DOHH2 (cell line): ENCODE data around the gene GYG2.
"Not testable (repeated sequence)": the region's sequence is repeated elsewhere in the genome, so short reads cannot be mapped to it uniquely, and the experiment has no call there.

Experiments
- H3F3A ChIP-seq: fragments of 200-600 bp; sonication (generic), shearing (Covaris generic); 2 replicates; pipeline ENCODE4 v1.6.0; 2016; ENCODE audit warnings: antibody characterized with exemption, mild to moderate bottlenecking; ENCODE audit not compliant: control insufficient read depth, insufficient read depth
- H3K27ac ChIP-seq: fragments of 200-600 bp; sonication (generic); 2 replicates; pipeline ENCODE4 v1.5.1; 2014; ENCODE audit warnings: low read depth, mild to moderate bottlenecking, low read length, moderate library complexity
- H3K27me3 ChIP-seq: fragments of 200-600 bp; sonication (generic); 2 replicates; pipeline ENCODE4 v1.6.1; 2014; ENCODE audit warnings: mild to moderate bottlenecking, low read length, mixed read lengths; ENCODE audit not compliant: control insufficient read depth
- H3K36me3 ChIP-seq: fragments of 200-600 bp; sonication (generic); 2 replicates; pipeline ENCODE4 v1.6.1; 2014; ENCODE audit warnings: mild to moderate bottlenecking, low read length, moderate library complexity, mixed read lengths; ENCODE audit not compliant: control insufficient read depth
- H3K4me1 ChIP-seq: fragments of 200-600 bp; sonication (generic); 2 replicates; pipeline ENCODE4 v1.6.1; 2014; ENCODE audit warnings: mild to moderate bottlenecking, low read length, mixed read lengths; ENCODE audit not compliant: control insufficient read depth
- H3K4me2 ChIP-seq: fragments of 200-600 bp; sonication (generic); 2 replicates; pipeline ENCODE4 v1.6.0; 2014; ENCODE audit warnings: mild to moderate bottlenecking, low read length, moderate library complexity
- H3K4me3 ChIP-seq: fragments of 200-600 bp; sonication (generic); 2 replicates; pipeline ENCODE4 v1.5.1; 2014; ENCODE audit warnings: mild to moderate bottlenecking, low read length, mixed read lengths
- H3K79me2 ChIP-seq: fragments of 200-600 bp; sonication (generic); 2 replicates; pipeline ENCODE4 v1.6.1; 2014; ENCODE audit warnings: mild to moderate bottlenecking, low read length, mixed read lengths; ENCODE audit not compliant: control insufficient read depth
- H3K9me2 ChIP-seq: fragments of 200-600 bp; sonication (generic); replicated peaks from 2 replicates; pipeline ENCODE4 v1.6.1; 2014; ENCODE audit warnings: mild to moderate bottlenecking, low read length, mixed read lengths; ENCODE audit not compliant: control insufficient read depth
- H3K9me3 ChIP-seq: fragments of 200-600 bp; sonication (generic); 2 replicates; pipeline ENCODE4 v1.6.1; 2014; ENCODE audit warnings: antibody characterized with exemption, low read length, mixed read lengths; ENCODE audit not compliant: control insufficient read depth, insufficient read depth
- H4K20me1 ChIP-seq: fragments of 200-600 bp; sonication (generic); 2 replicates; pipeline ENCODE4 v1.6.0; 2014; ENCODE audit warnings: low read depth, mild to moderate bottlenecking, antibody characterized with exemption, low read length, moderate library complexity; ENCODE audit not compliant: control insufficient read depth, insufficient read depth
- EZH2phosphoT487 ChIP-seq: fragments of 200-600 bp; sonication (generic); IDR thresholded peaks from 2 replicates; pipeline ENCODE4 v1.6.1; 2017; ENCODE audit warnings: borderline replicate concordance, mild to moderate bottlenecking, antibody characterized with exemption, low read length, moderate library complexity, mixed read lengths
- TF ChIP-seq, protein P1 (sequence below): fragments of 200-600 bp; sonication (generic); IDR thresholded peaks from one replicate; pipeline ENCODE4 v1.5.1; 2014; ENCODE audit warnings: antibody characterized with exemption, mild to moderate bottlenecking, low read depth, low read length; ENCODE audit not compliant: poor library complexity, severe bottlenecking

GYG2 gene

DNA sequence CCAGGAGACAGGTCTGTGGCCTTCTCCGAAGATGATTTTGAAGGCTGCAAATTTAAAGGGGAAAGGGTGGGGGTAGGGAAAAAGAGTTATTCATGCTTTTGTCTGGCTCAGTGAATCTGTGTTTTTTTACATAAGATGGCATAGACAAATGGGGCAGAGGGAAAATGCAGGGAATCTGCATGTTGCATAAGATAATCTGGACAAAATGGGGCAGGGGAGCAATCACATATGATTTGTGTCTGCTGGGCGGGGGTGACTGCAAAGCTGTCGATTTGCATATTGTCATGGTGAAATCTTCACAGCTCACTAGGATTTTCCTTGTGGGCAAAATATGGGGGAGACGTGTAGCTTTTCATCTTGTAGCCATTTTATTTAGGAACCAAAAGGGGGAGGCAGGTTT is 29.4 kb upstream of the GYG2 start:
- Histone ChIP-seq H3K9me2 (no peaks in the 10 kb centered on the region), H3K9me3 (no peaks in the 10 kb centered on the region), H3K4me3 (no peak overlapping the region), H3K4me2 (no peak overlapping the region), H4K20me1 (no peaks in the 10 kb centered on the region), H3F3A (no peaks in the 10 kb centered on the region), H3K27me3 (no peaks in the 10 kb centered on the region), H3K4me1 (no peaks in the 10 kb centered on the region), H3K36me3 (no peaks in the 10 kb centered on the region), H3K79me2 (no peaks in the 10 kb centered on the region), H3K27ac (no peak overlapping the region)
- TF ChIP-seq, protein P1, sequence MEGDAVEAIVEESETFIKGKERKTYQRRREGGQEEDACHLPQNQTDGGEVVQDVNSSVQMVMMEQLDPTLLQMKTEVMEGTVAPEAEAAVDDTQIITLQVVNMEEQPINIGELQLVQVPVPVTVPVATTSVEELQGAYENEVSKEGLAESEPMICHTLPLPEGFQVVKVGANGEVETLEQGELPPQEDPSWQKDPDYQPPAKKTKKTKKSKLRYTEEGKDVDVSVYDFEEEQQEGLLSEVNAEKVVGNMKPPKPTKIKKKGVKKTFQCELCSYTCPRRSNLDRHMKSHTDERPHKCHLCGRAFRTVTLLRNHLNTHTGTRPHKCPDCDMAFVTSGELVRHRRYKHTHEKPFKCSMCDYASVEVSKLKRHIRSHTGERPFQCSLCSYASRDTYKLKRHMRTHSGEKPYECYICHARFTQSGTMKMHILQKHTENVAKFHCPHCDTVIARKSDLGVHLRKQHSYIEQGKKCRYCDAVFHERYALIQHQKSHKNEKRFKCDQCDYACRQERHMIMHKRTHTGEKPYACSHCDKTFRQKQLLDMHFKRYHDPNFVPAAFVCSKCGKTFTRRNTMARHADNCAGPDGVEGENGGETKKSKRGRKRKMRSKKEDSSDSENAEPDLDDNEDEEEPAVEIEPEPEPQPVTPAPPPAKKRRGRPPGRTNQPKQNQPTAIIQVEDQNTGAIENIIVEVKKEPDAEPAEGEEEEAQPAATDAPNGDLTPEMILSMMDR, result no peak
- TF ChIP-seq EZH2phosphoT487, result no peak

DNA sequence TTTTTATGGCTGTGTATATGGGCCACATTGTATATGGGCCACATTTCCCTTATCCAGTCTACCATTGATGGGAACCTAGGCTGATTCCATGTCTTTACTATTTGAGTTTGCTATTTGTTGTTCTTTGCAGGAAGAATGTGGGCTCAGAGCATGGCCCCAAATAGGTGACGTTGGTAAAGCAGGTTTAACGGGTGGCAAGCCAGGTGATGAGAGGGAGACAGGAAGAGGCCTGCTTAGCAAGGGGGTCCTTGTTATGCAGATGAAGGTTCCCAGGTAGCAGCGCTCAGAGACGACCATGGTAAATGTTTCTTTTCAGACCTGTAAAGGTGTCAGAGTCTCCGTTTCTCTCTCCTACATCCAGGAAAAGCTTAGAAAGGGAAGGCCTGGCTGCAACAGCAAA is 28.8 kb upstream of the GYG2 start:
- not testable (repeated sequence) for H3K9me2 ChIP-seq, H3F3A ChIP-seq, H3K36me3 ChIP-seq, H3K4me1 ChIP-seq, H3K79me2 ChIP-seq, H3K4me2 ChIP-seq, H3K27me3 ChIP-seq, H3K27ac ChIP-seq, H4K20me1 ChIP-seq, H3K9me3 ChIP-seq, H3K4me3 ChIP-seq

DNA sequence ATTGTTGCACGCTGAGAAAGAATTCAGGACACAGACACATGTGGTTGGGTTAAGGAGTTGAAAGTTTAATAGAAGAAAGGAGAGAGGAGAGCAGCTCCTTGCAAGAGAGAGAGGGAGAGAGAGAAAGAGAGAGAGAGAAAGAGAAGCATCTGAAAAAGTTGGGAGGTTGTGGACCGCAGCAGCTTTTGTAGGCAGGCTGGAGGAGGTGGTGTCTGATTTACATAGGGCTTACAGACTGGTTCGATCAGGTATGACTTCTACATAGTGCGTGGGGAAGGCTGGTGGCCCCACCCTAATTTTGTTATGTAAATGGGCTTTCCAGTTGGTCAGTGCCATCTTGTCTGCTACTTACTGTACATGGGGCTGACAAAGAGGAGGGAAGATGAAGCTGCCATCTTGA is 27.5 kb upstream of the GYG2 start:
- TF ChIP-seq, protein P1, result no peak
- TF ChIP-seq EZH2phosphoT487, result no peak
- H3K27me3 ChIP-seq, result no peaks in the 10 kb centered on the region
- H4K20me1 ChIP-seq, result no peaks in the 10 kb centered on the region
- H3K4me1 ChIP-seq, result no peaks in the 10 kb centered on the region
- no peaks in the 10 kb centered on the region for H3K36me3 ChIP-seq
- H3K4me3 ChIP-seq, result no peak overlapping the region
- H3K27ac ChIP-seq, result no peak overlapping the region
- no peaks in the 10 kb centered on the region for H3F3A ChIP-seq
- H3K9me3 ChIP-seq, result no peaks in the 10 kb centered on the region
- no peaks in the 10 kb centered on the region for H3K9me2 ChIP-seq
- H3K79me2 ChIP-seq, result no peaks in the 10 kb centered on the region
- H3K4me2 ChIP-seq, result no peak overlapping the region

DNA sequence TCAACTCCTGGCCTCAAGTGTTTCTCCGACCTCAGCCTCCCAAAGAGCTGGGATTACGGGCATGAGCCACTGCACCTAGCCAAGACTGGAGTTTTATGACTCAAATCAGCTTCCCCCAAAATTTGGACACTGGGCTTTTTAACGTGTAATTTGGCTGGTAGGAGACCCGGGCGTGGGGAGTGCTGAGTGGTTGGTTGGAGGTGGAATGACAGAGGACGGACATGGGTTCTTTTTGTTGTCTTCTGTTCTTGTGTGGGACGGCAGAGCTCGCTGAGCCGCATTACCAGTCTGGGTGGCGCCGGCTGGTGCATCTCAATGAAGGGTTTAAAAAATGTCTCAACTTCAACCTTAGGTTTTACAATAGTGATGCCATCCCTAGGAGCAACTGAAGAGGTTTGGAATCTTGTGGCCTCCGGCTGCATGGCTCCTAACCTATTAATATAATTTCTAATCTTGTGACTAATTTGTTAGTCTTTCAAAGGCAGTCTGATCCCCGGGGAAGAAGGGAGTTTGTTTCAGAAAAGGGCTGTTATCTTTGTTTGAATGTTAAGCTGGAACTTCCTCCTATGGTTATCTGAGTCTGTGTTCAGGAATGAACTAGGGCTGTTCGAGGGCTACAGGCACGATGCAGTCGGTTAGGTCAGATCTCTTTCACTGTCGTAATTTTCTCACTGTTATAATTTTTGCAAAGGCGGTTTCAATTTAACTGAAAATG is 26.2 kb upstream of the GYG2 start:
- H3K36me3 ChIP-seq, H3K27ac ChIP-seq, H3K27me3 ChIP-seq, H3K79me2 ChIP-seq, H3K9me2 ChIP-seq, H3K4me2 ChIP-seq, H3K4me3 ChIP-seq, H3F3A ChIP-seq, H4K20me1 ChIP-seq, H3K9me3 ChIP-seq, H3K4me1 ChIP-seq: not testable (repeated sequence)

DNA sequence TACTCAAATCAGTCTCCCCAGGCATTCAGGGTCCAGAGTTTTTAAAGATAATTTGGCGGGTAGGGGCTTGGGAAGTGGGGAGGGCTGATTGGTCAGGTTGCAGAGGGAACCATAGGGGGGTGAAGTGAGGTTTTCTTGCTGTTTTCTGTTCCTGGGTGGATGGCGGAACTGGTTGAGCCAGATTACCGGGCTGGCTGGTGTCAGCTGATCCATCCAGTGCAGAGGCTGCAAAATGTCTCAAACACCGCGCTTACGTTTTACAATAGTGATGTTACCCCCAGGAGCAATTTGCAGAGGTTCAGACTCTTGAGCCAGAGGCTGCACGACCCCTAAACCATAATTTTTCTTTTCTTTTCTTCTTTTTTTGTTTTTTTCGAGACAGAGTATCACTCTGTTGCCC is 25.2 kb upstream of the GYG2 start:
- not testable (repeated sequence) for H3K79me2 ChIP-seq, H3K4me1 ChIP-seq, H3K4me3 ChIP-seq, H3K4me2 ChIP-seq, H3K27ac ChIP-seq, H3K9me3 ChIP-seq, H3K27me3 ChIP-seq, H3F3A ChIP-seq, H3K36me3 ChIP-seq, H4K20me1 ChIP-seq, H3K9me2 ChIP-seq

DNA sequence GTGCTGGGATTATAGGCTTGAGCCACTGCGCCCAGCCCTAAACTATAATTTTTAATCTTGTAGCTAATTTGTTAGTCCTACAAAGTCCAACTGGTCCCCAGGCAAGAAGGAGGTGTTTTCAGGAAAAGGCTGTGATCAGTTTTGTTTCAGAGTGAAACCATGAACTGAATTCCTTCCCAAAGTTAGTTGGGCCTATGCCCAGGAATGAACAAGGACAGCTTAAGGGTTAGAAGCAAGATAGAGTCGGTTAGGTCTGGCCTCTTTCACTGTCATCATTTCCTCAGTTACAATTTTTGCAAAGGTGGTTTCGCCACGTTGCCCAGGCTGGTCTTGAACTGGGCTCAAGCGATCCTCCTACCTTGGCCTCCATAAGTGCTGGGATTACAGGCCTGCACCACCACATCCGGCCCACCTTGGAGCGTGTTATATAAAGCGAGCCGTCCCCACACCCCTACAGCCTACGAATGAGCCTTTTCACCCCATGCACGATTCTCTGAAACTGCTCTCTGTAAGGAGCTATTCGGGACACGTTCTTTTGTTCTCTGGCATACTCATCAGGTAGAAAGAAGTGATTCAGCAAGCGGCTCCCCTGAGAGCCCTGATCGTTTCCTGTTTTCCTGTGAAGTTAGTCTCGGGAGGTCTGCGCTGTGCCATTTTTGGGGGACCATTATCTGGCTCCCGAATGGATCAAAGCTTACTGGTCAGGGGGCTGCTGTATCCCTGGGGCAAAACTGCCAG is 24.5 kb upstream of the GYG2 start:
- not testable (repeated sequence) for H3K27ac ChIP-seq, H3K27me3 ChIP-seq, H3K36me3 ChIP-seq, H3K9me2 ChIP-seq, H3K4me2 ChIP-seq, H3F3A ChIP-seq, H3K4me3 ChIP-seq, H3K9me3 ChIP-seq, H3K79me2 ChIP-seq, H4K20me1 ChIP-seq, H3K4me1 ChIP-seq
